Stimulated activated CD4-positive, alpha-beta T cell treated with anti-CD3 and anti-CD28 coated beads, Interleukin-1b, Interleukin-23, amount 100 ng/mL, for 1 hour (primary cell): Measurements from ENCODE around the gene ZCWPW1.

Experiments
- DNase-seq, 2 donors: peaks; one replicate each; pipeline ENCODE4 v3.0.0-alpha.2; 2020; ENCODE audit warnings: low read depth in 2 of 2

ZCWPW1 gene, protein sequence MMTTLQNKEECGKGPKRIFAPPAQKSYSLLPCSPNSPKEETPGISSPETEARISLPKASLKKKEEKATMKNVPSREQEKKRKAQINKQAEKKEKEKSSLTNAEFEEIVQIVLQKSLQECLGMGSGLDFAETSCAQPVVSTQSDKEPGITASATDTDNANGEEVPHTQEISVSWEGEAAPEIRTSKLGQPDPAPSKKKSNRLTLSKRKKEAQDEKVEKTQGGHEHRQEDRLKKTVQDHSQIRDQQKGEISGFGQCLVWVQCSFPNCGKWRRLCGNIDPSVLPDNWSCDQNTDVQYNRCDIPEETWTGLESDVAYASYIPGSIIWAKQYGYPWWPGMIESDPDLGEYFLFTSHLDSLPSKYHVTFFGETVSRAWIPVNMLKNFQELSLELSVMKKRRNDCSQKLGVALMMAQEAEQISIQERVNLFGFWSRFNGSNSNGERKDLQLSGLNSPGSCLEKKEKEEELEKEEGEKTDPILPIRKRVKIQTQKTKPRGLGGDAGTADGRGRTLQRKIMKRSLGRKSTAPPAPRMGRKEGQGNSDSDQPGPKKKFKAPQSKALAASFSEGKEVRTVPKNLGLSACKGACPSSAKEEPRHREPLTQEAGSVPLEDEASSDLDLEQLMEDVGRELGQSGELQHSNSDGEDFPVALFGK

DNA sequence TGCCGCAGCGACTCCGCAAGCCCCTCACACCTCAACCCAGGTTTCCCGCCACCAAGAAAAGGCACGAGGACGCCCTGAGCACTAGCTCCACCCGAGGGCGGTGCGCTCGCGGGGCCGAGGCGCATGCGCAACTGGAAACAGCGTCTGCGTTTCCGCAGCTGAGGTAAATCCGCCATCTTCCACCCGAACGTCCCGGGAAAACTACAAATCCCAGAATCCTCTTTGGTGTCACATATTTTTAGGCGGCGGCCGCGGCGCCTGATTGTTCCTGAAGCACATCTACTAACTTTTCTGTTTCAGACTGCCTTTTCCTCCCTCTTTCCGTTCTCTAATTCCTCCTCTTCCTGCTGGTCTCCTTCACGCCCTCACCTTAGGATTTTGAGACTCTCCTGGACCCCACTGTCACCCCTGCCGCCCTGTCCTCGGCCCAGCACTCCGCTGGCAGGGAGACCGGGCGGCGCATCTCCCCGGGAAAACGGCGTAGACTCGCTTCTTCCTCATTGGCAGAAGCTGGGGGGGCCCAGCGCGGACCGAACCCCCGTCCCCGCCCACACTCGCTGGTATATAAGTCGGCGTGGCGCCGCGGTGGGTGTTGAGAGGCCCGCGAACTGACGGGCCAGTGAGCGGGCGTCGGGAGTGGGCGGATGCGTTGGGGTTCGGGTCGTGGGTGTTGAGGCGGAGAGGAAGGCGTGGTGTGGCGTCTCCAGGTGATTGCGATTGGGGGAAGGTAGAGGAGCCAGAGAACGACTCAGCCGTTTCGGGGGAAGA, at the start of gene ZCWPW1:
TSS of gene ZCWPW1 (minus strand) at position 505 of the 768 bp plus-strand sequence. CDS start 8,054 bp downstream, outside the sequence.
- DNase-seq = peak; percentile 90 to 96

DNA sequence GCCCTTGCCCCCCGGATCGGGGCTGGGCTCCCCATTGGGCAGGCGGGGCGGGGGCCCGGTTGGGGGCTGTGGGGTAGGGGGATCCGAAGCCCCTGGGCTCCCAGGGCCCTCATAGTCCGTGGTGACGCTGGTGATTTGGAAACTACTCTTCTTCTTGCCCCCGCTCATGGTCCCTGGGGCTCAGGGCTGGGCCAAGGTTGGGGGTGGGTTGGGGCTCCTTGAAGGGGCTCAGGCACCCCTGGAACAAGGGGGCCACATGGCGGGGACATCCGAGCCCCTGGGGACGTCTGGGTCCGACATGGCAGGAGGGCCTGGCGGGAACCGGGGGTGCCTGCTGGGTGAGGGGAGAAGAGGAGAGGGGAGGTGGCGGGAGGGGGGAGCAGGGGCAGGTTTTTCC, 49.4 kb upstream of the ZCWPW1 start:
- DNase-seq = no peak

DNA sequence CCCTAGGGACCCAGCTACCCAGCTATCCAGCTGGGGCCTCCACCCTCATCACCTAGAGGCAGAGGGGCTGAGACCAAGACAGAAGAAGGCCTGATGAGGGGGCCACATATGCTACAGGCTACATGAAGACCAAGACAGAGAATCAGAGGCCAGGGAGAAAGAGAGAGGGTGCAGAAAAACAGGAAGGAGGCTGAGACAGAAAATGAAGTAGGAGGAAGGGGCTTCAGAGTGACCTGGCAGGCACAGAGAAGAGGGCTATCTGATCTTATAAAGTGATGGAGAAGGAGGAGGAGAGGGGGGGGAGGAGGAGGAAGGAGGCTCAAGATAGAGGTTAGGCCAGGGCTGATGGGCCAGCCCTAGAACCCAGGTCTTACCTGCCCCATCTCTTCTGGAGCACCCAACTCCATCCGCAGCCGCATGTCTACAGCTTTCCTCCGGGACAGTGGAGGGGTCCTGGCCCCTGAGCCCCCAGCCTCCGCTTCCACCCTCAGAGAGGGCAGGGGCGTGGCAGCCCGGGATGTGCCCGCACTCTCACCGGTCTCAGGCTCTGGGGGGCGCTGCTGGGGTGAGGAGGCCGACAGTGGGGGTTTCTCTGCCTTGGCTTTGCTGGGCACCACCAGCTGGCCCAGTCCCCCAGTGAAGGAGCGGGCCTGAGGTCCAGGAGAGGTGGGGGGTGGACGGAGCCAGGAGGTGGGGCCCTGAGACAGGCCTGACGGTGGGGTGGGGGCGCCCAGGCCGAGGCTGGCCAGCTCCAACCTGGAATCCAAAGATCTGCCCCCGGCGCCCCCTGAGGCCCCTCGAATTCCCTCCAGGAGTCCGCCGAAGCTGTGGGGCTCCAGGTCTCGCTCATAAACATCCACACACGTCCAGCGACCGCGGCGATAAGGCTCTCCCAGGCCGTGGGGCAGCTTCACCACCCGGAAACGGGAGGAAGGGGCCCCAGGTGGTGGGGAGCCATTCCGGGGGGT, 48.7 kb upstream of the ZCWPW1 start:
- no peak for DNase-seq

DNA sequence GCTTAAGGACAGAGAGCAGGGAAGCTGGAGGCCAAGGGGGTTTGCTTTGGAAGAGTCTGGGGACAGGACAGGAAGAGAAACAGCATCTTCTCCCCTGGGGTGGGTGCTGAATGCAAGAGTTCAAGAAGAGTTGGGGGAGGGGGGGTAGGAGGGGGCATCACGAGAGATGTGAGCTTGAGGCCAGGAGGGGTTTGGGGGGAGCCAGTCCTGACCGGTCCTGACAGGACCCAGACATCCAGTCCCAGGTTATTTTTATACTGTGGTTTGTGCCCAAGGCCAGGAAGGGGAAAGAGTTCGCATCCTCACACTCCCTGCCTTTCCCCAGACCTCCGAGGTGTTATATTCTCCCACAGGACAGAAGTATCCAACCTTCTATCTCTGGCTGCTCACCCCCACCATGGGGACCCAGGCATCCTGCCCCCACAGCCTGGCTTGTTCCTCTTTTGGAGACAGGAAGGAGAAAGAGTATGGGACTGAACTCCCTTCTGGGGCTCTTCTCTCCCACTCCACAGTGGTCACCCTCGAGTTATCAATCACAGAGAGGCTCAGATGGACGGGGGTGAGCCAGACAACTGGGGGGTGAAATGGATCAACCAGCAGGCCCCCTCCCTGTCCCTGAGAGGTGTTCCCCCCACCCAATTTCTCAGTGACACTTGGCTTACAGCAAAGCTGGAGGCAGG, 47.7 kb upstream of the ZCWPW1 start:
- DNase-seq = no peak

DNA sequence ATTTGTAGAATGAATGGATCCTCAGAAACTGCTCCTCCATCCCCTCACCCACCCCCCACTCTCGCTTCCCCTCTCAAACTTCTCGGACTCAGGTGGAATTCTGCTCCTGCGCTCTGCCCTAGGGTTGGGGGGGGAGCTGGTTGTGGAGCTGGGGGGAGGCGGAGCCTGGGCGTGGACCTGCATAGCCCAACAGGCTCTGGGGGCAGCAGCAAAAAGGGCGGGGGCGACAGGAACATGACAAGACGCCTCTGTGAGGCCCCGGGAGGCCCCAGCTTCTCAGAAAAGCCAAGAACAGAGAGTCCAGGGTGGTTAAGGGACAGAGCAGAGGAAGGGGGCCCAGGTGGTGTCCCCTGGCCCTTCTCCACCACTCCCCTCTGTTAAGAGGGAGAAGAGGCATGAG, 47.0 kb upstream of the ZCWPW1 start:
- DNase-seq = no peak

DNA sequence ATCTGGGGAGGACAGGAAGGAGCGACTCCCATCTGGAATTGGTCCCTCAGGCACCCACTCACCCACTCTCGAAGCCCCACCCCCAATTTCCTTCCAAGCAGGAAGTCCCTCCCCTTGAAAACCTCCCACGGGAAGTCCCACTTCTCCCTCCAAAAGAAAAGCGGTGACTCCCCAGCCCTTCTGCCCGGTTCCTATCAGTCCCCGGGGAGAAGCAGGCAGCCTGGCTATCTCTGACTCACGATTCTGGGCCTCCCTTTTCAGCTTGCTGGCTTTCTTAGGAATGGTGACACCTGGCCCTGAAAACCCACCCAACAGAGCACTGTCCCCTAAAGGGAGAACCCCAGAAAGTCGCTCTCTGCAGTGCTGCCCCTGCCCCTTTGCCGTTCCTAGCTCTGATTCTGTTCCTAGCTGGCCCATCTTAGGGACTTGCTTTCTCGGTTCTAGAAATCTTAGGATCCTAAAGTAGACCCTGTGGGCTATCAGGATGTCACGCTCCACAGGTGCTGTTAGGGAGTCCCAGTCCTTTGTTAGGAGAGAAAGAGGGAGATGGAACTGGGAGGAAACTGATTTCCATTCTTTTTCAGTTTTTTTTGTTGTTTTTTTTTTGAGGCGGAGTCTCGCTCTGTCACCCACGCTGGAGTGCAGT, 44.5 kb upstream of the ZCWPW1 start:
- DNase-seq = no peak

DNA sequence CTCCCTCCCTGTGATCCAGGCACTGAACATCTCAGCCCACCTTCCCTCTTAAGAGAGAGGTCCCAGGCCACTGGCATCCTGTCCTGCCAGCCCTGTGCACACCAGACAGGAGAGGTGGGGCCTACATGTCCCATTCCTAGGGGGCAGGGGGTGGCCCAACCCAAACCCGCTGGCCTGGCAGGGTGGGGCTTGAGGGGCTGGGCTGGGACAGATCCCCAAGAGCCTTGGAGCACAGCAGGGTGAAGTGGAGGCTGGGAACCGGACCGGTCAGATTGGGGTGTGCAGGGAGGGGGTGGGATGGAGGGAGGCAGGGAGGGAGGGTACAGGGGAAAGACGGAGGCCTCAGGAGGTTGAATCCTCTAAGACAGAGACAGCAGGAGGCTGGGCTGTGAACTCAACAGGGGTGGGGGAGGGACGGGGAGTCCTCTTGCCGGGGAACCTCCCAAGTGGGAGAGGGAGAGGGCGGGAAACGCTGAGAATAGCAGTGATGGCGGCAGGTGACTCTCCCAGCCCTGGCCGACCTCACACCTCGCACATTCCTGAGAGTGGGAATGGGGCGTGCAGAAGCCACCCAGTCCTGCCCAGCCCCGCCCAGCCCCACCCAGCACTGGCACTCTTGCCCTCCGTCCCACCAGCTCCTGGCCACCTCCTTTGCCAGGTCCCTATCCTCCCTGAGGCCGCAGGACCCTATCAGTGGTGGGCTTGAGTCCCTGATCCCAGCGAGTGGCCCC, 43.8 kb upstream of the ZCWPW1 start:
- no peak for DNase-seq

DNA sequence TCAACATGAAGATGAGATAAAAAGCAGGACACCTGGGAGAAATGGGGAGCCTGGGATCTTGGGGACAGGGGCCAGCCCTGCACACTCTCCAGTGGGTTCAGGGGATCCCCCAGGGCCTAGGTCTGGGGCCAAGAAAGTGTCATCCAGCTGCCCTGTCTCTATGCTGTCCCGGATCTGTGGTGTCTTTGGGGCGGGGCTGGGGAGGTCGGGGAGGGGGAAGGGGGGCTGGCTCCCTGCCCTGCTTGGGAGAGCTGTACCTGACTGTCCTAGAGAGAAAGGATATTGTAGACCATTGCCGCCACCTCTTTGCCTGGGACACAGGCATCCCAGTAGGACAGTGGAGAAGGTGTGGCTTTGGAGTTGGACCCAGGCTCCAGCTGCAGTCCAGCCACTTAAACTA, 42.5 kb upstream of the ZCWPW1 start:
- DNase-seq = no peak

DNA sequence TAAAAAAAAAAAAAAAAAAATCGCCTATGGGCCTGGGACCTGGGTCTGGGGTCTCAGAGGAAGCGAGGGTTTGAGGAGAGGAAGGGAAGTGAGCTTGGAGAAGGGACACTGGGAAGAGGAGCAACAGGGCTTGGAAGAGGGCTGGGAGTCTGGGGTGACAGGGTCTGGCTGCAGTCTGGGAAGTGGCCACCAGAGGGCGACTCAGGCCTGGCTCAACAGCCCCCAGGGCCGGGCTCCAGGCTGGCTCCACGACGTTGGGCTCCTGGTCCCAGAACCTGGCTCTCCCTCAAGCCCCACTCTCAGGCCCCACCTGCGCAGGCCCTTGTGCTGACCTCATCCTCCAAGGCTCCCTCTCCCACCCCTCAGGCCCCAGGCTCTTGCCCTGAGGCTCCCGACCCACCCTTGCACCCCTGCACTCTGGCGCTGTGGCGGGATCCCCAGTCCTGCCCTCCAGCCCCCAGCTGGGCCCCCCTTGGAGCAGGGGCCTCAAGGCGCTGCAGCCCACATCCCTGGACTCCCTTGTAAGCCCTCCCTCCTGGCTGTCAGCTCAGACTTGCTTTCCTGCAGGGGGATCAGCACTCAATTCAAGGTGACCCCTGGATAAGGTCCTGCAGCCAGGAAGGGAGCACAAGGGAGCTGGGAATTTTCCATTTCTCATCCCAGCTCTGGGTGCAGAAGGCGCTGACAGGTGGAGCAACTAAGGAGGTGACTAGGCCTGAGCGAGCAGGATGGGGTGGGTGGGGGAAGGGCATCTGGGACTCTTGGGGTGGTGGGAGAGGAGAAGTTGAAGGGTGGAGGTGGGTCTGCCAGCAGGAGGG, 40.9 kb upstream of the ZCWPW1 start:
- peak; percentile 73 to 84 for DNase-seq

DNA sequence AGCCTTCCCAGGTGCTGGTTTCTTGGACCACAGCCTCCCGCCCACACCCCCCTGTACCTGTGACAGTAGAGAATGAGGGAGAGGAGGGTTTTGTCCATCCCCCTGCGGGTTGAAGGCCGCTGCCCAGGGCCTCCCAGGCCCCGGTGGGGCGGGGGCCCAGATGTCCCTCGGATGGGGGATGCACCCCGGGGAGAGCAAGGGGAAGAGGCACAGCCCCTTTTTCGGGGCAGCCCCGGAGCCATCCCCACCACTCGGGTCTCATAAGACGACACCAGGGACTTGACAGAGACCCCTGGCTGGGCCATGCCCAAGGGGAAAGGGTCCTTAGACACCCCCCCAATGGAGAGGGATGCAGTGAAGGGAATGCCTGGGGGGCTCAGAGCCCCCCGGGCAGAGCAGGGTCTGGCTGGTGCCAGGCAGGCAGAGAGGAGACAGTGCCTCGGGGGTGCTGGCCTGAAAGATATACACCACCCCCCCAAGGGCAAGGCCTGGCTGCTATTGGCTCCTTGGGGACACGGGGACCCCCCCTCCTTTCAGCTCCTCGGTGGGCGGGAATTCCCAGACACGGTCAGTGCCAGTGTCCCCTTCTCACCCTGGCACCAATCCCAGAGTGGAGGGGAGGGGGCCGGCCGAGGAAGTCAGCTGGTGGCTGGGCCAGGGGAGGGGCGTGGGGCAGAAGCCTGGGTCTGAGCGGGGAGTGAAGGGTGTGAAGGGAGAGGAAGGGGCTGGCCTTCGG, 39.3 kb upstream of the ZCWPW1 start:
- DNase-seq = no peak

DNA sequence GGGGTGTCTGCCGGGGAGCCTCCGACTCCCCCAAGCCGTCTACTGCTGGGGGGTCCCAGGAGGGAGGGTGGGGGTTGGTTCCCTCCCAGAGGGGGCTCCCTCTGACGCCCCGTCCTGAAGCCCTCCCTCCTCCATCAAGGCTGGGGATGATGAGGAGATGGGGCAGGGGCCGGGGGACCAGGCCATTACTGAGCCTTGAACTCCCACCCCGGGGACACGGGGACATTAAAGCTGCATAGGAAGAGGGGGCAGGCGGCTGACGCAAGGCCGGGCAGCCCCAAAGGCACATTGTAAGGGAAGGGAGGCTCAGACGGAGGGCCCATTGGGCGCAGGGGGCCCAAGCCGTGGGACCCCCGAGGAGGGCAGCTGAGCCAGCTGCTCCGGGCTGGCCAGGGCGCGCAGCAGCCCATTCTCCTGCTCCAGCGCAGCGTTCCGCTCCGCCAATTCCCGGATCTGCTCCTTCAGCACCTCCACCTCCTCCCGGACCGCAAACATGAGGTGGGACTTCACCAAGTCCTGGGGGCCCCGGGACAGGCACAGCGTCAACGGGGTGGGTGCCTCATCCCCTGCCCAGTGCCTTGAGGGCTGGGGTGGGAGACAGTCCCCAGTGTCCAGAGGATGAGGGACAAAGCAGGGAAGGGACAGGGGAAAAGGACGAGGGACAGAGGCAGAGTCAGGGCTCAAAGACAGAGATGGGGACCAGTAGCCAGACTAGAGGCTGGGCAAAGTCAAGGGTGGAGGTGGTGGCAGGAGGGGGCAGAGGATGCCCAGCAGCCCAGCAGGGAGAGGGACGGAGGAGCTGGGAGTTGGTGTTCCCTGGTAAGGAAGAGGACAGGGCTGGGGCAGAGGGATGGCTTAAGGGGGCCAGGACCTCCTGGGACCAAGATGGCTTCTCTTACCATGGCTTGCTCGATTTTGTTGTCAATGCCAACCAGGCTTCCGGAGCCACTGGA, 38.4 kb upstream of the ZCWPW1 start:
- no peak for DNase-seq

DNA sequence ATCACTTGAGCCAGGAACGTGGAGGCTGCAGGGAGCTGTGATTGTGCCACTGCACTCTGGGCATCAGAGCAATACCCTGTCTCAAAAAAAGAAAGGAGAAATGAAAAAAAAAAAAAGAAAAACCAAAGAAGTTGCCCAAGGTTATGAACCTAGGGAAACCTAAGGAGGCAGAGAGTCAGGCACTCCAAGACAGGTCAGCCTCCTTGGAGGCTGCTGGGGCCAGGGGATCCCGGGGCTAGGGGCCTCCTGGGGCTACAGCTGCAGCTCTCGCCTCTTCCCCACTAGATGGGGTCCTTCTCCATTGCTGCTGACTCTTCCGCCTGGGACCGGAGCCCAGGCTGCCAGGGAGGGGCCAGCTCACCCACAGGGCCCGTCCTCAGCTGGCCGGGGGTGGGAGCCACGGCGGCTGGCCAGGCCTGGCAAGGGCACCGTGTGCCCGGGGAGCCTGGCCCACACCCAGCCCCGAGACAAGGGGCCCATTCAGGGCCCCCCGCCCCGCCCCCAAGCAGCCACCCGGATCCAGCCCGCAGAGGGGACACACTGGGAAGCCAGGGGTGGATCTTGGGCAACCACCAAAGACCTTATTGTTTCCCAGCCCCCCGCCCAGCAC, 37.3 kb upstream of the ZCWPW1 start:
- DNase-seq = no peak

DNA sequence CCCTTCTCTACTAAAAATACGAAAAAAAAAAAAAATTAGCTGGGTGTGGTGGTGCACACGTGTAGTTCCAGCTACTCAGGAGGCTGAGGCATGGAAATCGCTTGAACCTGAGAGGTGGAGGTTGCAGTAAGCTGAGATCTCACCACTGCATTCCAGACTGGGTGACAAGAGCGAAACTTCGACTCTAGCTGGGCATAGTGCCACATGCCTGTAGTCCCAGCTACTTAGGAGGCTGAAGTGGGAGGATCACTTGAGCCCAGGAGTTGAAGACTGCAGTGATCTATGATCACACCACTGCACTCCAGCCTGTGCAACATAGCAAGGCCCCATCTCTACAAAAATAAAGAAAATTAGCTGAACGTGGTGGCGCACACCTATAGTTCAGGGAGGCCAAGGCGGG, 36.8 kb upstream of the ZCWPW1 start:
- no peak for DNase-seq

DNA sequence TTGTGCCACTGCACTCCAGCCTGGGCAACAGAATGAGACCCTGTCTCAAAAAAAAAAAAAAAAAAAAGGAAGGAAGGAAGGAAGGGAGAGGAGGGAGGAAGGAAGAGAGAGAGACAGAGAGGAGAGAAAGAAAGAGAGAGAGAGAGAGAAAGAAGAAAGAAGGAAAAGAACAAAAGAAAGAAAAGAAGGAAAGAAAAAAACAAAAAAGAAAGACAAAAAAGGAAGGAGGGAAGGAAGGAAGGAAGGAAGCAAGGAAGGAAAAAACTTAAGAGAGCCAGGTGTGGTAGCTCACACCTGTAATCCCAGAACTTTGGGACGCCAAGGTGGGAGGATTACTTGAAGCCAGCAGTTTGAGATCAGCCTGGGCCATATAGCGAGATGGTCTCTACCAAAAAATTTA, 36.3 kb upstream of the ZCWPW1 start:
- DNase-seq = no peak

DNA sequence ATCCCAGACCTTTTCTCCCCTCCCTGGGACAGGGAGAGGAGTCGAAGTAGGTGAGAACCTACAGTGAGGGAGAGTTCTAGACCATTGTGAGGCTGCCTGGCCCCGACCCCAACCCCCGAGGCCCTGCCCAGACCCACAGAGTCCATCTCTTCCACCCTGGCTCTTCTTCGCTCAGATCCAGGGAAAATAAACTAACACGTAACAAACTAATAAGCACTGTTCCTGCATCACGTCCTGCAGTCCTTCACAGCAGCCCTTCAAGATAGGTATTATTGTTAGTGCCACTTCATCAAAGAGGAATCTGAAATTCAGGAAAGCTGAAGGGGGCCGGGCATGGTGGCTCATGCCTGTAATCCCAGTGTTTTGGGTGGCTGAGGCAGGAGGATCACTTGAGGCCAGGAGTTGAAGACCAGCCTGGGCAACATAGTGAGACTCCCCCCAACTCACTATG, 35.7 kb upstream of the ZCWPW1 start, which contains the start of gene SPACDR:
TSS of gene SPACDR (minus strand) at position 51 of the 451 bp plus-strand sequence. CDS start 235 bp downstream, outside the sequence.
- no peak for DNase-seq

DNA sequence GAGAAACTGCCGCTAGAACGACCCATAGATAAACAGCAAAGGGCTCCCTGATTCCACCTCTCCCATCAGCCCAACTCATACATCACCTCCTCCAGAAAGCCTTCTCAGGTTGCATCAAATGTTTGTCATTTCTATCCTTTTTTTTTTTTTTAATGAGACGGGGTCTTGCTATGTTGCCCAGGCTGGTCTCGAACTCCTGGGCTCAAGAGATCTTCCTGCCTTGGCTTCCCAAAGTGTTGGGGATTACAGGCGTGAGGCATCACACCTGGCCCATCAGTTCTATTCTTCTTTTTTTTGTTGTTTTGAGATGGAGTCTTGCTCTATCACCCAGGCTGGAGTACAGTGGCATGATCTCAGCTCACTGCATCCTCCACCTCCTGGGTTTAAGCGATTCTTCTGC, 28.5 kb upstream of the ZCWPW1 start:
- DNase-seq = no peak
